C4-2B (cell line): ENCODE measurements around the gene CACNB2.
"Not testable (repeated sequence)": the region's sequence is repeated elsewhere in the genome, so short reads cannot be mapped to it uniquely, and the experiment has no call there.

Experiments
- H3K27ac ChIP-seq: fragments of 450-650 bp; 2 replicates; pipeline ENCODE4 v1.5.1; 2017
- CTCF ChIP-seq: fragments of 450-650 bp; conservative IDR thresholded peaks from 2 replicates; pipeline ENCODE4 v1.5.1; 2017; ENCODE audit warnings: mild to moderate bottlenecking
- ZFX ChIP-seq: fragments of 450-650 bp; IDR thresholded peaks from 2 replicates; pipeline ENCODE4 v1.6.1; 2017

Gene CACNB2

GRCh38 chr10:18203471-18203870 lies 63.2 kb downstream of the CACNB2 start:
- TF ChIP-seq ZFX (no peak), CTCF (no peak)
- H3K27ac ChIP-seq, result no peak overlapping the region

- H3K27ac ChIP-seq, result no peak overlapping the region
- no peak for TF ChIP-seq ZFX
- no peak for TF ChIP-seq CTCF
Observed at GRCh38 chr10:18204039-18204835, 64.0 kb downstream of the CACNB2 start.

GRCh38 chr10:18205098-18205834 lies 65.0 kb downstream of the CACNB2 start:
- no peak overlapping the region for H3K27ac ChIP-seq
- TF ChIP-seq CTCF (no peak), ZFX (no peak)

GRCh38 chr10:18208186-18208585 lies 68.0 kb downstream of the CACNB2 start:
- H3K27ac ChIP-seq, result not testable (repeated sequence)

- H3K27ac ChIP-seq, result no peak overlapping the region
Observed at GRCh38 chr10:18209241-18209640, 69.0 kb downstream of the CACNB2 start.

GRCh38 chr10:18210711-18211110 lies 70.5 kb downstream of the CACNB2 start:
- no peak overlapping the region for H3K27ac ChIP-seq
- TF ChIP-seq ZFX (no peak), CTCF (no peak)

More at GRCh38 chr10:18209241-18209640, 69.0 kb downstream of the CACNB2 start:
- TF ChIP-seq ZFX (no peak), CTCF (no peak)

- TF ChIP-seq CTCF, result no peak
- TF ChIP-seq ZFX, result no peak
- H3K27ac ChIP-seq, result no peak overlapping the region
Observed at GRCh38 chr10:18211862-18212261, 71.6 kb downstream of the CACNB2 start.
